Heart right ventricle (tissue), 16 donors: Measurements from ENCODE around the gene COQ10B. TPM values are rescaled to one million over a fixed set of nuclear protein-coding genes. Genes with fewer than 3 reads are reported as not detected.
"Not testable (repeated sequence)": the region's sequence is repeated elsewhere in the genome, so short reads cannot be mapped to it uniquely, and the experiment has no call there.

Experiments
- ATAC-seq, 8 donors: fragments of 200-7000 bp; cut with Tn5 transposase; one replicate each; pipeline ENCODE4 v1.9.1; 2020; ENCODE audit warnings: mild to moderate bottlenecking in 8 of 8, moderate library complexity in 8 of 8, moderate number of reproducible peaks in 1 of 8
- DNase-seq, 2 donors: peaks; one replicate each; pipeline ENCODE4 v3.0.0-alpha.2; 2020
- H3K27ac ChIP-seq, 10 donors: fragments of 200-600 bp; sonication (generic) in 2 of 10; one replicate each; pipeline versions ENCODE4 v1.5.0 to v1.8.0; 2020 to 2022; ENCODE audit warnings: mild to moderate bottlenecking in 3 of 10
- H3K27me3 ChIP-seq, 7 donors: fragments of 200-600 bp; one replicate each; pipeline ENCODE4 v1.8.0; 2021 to 2022; ENCODE audit warnings: mild to moderate bottlenecking in 2 of 7
- H3K36me3 ChIP-seq, 9 donors: fragments of 200-600 bp; sonication (generic) in 1 of 9; one replicate each; pipeline versions ENCODE4 v1.5.0 to v1.8.0; 2020 to 2022; ENCODE audit warnings: mild to moderate bottlenecking in 2 of 9
- H3K4me1 ChIP-seq, 9 donors: fragments of 200-600 bp; sonication (generic) in 1 of 9; one replicate each; pipeline versions ENCODE4 v1.5.0 to v1.8.0; 2020 to 2022; ENCODE audit warnings: mild to moderate bottlenecking in 4 of 9
- H3K4me3 ChIP-seq, 10 donors: fragments of 200-600 bp; sonication (generic) in 2 of 10; one replicate each; pipeline versions ENCODE4 v1.5.0 to v1.8.0; 2020 to 2022; ENCODE audit warnings: mild to moderate bottlenecking in 7 of 10, moderate library complexity in 2 of 10
- H3K9me3 ChIP-seq, 11 donors: fragments of 200-600 bp in 10 of 11; sonication (generic) in 2 of 11; one replicate each; pipeline versions ENCODE4 v1.5.0 to v1.8.0; 2013 to 2022; ENCODE audit warnings: mild to moderate bottlenecking in 2 of 11, control low read depth in 1 of 11, moderate library complexity in 1 of 11
- WGBS, 2 donors: extraction: QIAGEN DNeasy Blood & Tissue Kit; methylation state at CpG; one replicate each; pipeline ENCODE4 v1.1.7; 2013; ENCODE audit warnings: inconsistent platforms in 1 of 2; 5-methylcytosine and 5-hydroxymethylcytosine counted together
- intact Hi-C, 10 donors: fragments of 100-400 bp; cut with DNase I; formaldehyde crosslinking; loops; one replicate each; pipeline versions ENCODE4 v1.11.1 to v1.14.2; 2022
- polyA plus RNA-seq, 2 donors: library from polyadenylated mRNA; stranded (reverse); fragments of 200-250 nt; gene quantifications; one replicate each; pipeline ENCODE4 v1.2.3, GENCODE V29; 2013
- total RNA-seq, 10 donors: library from RNA; stranded (reverse); fragmentation: NEBNext Ultra II Directional in 3 of 10; extraction: Animal tissue kit (Norgen Biotek cat#: 25700) in 3 of 10; gene quantifications; one replicate each; pipeline versions ENCODE4 v1.2.1 to v1.2.4, GENCODE V29; 2021 to 2023
- TF ChIP-seq, protein P1 (sequence below), 9 donors: fragments of 200-600 bp; sonication (generic) in 2 of 9; IDR thresholded peaks; one replicate each; pipeline versions ENCODE4 v1.5.0 to v1.8.0; 2021 to 2022; ENCODE audit warnings: antibody characterized with exemption in 9 of 9, mild to moderate bottlenecking in 5 of 9, moderate library complexity in 1 of 9
- donor health status: Arrhythmogenic right ventricular cardiomyopathy.
- donor health status: ischemic (EF 13 %, LVEDD 7.1; RV severe dilation, severe dysfunction).
- donor health status: healthy with polysubstance abuse.
- donor health status: DM: no; HTN: yes; CAD: no.
- donor health status: DM: no; HTN: no; CAD: no.
- donor health status: ischemic (EF 25% LVEDD 6.9; RV normal size, moderate dysfunction).
- donor health status: ischemic (EF 25% LVEDD 5.7; RV mildly dilated, moderate dysfunction).
- donor health status: healthy.
- donor health status: DM: yes; HTN: yes; CAD: no.
- donor health status: Ischemic cardiomyopathy.
- donor health status: ischemic (EF 35%, LVEDD 5.7; RV mildly dilated, moderate dysfunction).
- donor health status: nonischemic (EF 11% LVEDD 7.7; RV severe dilation, severe dysfunction).
- donor health status: DM: yes; HTN: yes; CAD: no.
- donor health status: PGD.
- donor health status: ischemic (EF 29% LVEDD 5.4; RV normal size, mild dysfunction).
- donor health status: nonischemic (EF 23%, LVEDD 6.1; RV moderate dilation, normal function).

COQ10B gene
- total and polyA plus RNA-seq, 12 donors = 19.8 to 44.1 (median 32.7) TPM

DNA sequence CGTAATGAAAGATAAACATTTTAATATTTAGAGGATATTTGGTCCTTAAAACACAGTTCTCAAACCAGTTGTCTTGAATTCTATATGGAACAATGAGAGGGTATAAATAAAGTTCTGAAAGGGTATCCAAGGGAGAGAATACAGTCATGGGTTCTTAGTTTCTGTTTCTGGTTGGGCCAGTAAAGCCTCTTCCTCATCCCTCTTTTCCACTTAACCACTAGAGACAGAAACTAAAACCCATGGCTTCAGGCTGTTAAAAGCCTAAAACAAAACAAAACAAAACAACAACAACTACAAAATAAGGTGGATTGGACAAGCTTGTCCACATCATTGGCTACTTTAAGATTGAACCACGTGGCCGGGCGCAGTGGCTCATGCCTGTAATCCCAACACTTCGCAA lies 18.8 kb downstream of the COQ10B start:
- Histone ChIP-seq H3K4me1 (no peaks in the 10 kb centered on the region), H3K9me3 (no peaks in the 10 kb centered on the region), H3K27me3 (no peaks in the 10 kb centered on the region), H3K27ac (no peak overlapping the region), H3K36me3 (peaks cover 0 to 100% (median 72%) of the 10 kb centered on the region in 9 donors), H3K4me3 (no peak overlapping the region)
- ATAC-seq = no peak
- 97 to 99% methylated on average over 5 of the region's 5 CpGs for WGBS, 2 donors
- intact Hi-C loops = loop anchor here in 1 of 10 donors (10.0 kb wide), 1 partner anchor 67 kb away; no protein-coding TSS in a partner anchor
- DNase-seq = no peak
- TF ChIP-seq, protein P1, sequence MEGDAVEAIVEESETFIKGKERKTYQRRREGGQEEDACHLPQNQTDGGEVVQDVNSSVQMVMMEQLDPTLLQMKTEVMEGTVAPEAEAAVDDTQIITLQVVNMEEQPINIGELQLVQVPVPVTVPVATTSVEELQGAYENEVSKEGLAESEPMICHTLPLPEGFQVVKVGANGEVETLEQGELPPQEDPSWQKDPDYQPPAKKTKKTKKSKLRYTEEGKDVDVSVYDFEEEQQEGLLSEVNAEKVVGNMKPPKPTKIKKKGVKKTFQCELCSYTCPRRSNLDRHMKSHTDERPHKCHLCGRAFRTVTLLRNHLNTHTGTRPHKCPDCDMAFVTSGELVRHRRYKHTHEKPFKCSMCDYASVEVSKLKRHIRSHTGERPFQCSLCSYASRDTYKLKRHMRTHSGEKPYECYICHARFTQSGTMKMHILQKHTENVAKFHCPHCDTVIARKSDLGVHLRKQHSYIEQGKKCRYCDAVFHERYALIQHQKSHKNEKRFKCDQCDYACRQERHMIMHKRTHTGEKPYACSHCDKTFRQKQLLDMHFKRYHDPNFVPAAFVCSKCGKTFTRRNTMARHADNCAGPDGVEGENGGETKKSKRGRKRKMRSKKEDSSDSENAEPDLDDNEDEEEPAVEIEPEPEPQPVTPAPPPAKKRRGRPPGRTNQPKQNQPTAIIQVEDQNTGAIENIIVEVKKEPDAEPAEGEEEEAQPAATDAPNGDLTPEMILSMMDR (IDR thresholded peaks at IDR 0.05) = no peak

DNA sequence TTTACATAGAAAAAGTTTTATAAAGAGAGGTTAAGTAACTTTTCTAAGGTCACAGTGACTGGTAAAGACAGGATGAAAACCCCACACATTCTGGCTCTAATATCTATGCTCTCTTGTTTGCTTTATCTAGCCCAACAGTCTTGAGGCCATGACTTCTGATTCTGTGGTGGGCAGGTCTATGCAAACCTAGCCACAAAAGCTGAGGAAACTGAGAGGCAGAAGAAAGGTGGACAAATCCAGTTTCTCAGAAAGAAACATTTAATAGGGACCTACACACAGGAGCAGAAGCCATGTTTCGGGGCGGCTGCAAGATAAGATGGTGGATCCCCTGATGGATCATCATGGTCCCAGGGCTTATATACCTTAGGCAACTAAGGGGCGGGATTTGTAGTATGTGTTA lies 24.4 kb downstream of the COQ10B start:
- 97 to 99% methylated on average over 3 of the region's 3 CpGs for WGBS, 2 donors
- H3K4me1 ChIP-seq = peaks cover 0 to 17% (median 2%) of the 10 kb centered on the region in 9 donors
- H3K27me3 ChIP-seq = no peaks in the 10 kb centered on the region
- no peak overlapping the region for H3K4me3 ChIP-seq
- H3K9me3 ChIP-seq = peaks cover 0 to 7% (median 0%) of the 10 kb centered on the region in 11 donors
- H3K27ac ChIP-seq = peak overlapping the region in 2 of 10 donors; percentile 47 to 49
- peaks cover 0 to 94% (median 38%) of the 10 kb centered on the region in 9 donors for H3K36me3 ChIP-seq
- DNase-seq (no peak), ATAC-seq (no peak)
- intact Hi-C loops = loop anchor here in 1 of 10 donors (10.0 kb wide), 1 partner anchor 73 kb away; no protein-coding TSS in a partner anchor
- TF ChIP-seq, protein P1 (IDR thresholded peaks at IDR 0.05) = no peak

DNA sequence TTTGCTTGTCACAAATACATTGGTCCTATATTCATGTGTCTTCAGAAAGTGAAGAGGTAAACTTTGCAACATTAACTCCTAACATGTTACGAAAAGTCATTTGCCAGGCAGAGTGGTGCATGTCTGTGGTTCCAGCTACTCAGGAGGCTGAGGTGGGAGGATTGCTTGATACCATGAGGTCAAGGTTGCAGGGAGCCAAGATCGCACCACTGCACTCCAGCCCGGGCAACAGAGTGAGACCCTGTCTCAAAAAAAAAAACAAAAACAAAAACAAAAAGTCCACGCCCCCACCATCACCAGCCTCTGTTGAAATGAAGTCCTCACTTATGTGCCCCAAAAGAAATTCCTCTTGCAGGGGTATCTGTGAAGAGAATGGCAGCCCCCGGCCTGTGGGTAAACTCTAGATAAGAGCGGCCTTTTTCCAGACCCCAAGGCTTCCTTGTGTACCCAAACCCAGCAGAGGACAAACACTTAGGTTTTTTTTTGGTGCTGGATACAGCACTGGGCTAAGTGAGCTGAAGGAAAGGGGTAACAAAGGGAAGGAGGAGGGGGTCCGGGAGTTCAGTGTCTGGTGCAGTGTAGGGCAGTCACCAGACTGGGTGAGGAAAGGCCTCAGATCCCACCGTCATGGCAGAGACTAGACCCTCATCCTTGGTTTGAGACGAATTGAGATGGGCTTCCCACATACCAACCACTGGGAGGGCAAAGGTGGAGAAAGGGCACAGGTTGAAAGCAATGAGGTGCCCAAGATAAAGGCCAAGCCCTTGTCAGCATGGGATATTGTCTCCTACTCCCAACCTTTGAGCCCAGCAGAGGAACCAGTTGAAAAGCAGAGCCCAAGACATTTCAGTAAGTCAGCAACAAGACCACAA lies 27.0 kb downstream of the COQ10B start:
- H3K4me1 ChIP-seq = peaks cover 0 to 17% (median 2%) of the 10 kb centered on the region in 9 donors
- peaks cover 0 to 29% (median 10%) of the 10 kb centered on the region in 11 donors for H3K9me3 ChIP-seq
- WGBS, 2 donors = 91 to 93% methylated on average over 9 of the region's 9 CpGs
- intact Hi-C loops = no loop called here
- DNase-seq (no peak), ATAC-seq (no peak)
- peaks cover 0 to 94% (median 22%) of the 10 kb centered on the region in 9 donors for H3K36me3 ChIP-seq
- H3K4me3 ChIP-seq = no peak overlapping the region
- H3K27ac ChIP-seq = no peak overlapping the region
- no peaks in the 10 kb centered on the region for H3K27me3 ChIP-seq
- TF ChIP-seq, protein P1 (IDR thresholded peaks at IDR 0.05) = no peak

DNA sequence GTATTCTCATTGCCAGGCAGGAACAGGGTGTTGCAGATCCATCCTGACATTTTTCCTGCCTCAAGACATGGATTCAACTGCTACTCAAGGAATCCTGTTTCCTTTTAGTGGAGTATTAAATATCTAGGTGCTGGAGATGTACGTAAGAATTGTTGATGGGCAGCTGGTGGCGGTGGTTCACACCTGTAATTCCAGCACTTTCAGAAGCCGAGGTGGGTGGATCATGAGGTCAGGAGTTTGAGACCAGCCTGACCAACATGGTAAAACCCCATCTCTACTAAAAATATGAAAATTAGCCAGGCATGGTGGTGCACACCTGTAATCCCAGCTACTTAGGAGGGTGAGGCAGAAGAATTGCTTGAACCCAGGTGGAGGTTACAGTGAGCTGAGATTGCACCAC lies 30.9 kb downstream of the COQ10B start:
- intact Hi-C loops, H3K4me1 ChIP-seq, H3K4me3 ChIP-seq, ATAC-seq, H3K27ac ChIP-seq, H3K27me3 ChIP-seq, DNase-seq: not testable (repeated sequence)
- H3K36me3 ChIP-seq = peaks cover 0 to 97% (median 36%) of the 10 kb centered on the region in 9 donors
- WGBS, 2 donors = 94 to 98% methylated on average over 3 of the region's 3 CpGs
- H3K9me3 ChIP-seq = peaks cover 0 to 29% (median 10%) of the 10 kb centered on the region in 11 donors
